ENCODE results near the gene PRKCE.
A peak's percentile ranks its signal among the peaks of the same experiment; 100 is the strongest.

Gene PRKCE

DNA sequence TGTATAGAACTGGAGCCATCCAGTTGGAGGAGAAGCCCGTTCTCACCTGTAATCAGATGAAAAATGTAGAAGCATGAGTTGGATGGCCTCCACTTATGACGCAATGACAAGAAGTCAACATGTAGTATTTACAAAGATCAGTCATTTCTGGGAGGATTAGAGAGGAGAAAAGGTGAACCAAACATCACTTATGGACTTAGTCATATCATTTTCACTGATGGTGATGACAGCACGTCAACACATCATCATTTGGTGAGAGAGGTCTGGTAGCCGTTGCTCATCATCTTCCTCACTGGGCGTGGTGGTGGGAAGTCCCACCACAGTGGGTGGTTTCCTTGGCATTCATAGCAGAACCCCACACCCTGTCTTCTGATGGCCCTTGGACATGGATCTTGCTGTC lies 381.5 kb downstream of the PRKCE start:
- DNase-seq, result peak; percentile 4

DNA sequence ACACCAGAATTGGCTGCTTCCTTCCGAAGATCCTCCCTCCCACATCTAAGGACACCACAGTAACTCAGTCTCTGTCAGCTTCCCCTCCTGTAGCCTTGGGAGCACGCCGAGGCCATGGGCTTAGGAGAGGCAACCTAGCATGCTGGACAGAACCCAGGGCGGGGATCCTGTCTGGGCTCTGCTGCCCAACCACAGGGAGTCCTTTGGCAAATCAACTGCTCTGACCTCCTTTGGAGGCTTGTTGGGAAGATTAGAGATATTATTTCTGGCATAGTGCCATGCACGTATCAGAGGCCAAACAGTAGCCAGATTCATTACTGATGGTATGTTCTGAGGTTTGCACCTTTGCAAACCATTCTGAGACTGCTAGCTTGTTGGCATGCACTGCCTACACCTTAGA lies 383.1 kb downstream of the PRKCE start:
- no peak for DNase-seq

DNA sequence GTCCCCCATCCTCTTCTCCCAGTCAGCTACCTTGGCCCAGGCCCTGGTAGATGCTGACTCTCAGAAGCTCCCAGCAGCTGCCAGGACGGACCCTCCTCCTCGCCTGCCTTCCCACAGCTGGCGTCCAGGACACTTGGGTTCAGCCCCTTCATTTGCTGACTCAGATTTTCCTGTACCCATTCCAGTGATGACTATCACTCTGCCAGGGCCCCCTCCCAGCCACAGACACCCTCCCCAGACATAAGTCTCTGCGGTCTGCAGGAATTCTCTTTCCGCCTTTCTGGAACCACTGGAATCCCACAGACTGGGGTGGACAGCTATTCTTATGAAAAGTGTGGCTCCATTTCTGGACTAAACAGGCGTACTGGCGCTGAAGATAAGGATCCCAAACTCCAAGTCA lies 385.5 kb downstream of the PRKCE start:
- no peak for DNase-seq

DNA sequence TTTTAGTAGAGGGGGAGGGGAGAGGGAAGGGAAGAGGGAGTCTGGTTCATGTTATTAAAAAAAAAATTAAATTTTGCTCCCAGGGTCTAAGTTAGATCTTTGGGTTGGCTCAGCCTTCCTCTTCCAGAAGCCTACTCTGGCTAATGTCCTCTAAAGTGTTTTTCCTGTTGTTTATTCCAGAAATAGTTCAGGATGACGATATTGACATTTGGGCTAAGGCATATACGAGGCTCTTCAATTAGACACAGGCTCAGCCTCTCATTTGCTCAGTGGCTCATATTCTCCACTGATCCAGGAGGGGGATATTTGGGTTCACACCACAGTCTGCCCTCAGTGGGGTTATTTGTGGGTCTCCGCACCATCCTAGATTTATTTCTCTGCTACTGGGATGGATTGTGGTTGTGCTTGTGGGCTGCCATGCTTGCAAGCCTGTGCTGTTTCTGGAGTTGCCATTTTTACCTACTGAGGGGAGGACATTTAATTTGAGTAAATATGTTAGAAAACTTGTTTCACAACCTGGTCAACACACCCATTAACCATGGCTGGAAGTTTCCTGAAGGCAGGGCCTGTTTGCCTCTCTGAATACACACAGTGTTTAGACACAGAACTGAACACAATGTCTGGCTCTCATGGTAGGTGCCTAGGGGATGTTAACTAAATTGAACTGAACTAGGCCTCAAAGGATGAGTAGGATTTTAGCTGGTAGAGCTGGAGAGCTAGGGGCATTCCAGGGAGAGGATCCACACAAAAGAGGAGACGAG lies 388.2 kb downstream of the PRKCE start:
- no peak for DNase-seq

DNA sequence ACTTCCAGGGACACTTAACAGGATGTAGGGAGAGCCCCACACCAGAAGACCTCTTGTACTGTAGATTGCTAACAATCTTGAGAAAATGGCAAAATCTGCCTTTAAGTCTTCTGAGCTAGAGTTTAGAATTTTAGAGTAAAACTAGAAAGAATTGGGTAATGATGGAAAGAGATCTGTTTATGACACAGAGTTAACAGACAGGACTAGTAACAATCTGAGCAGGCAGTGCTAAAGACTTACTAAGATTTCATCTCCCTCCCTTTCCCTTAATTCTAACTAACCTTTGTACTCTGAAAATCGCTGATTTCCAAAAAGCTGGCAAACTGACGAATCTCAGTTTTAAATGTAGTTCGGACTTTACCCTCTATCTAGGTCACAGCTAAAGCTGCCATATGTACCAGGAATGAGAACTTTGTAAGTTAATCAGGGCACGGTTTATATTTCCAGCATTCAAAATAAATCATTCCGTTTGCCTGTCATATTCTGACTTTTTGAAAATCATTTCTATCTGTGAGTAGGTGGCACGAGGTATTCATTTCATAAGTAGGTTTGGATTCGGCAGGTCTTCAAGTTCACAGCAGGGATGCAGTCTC lies 389.2 kb downstream of the PRKCE start:
- no peak for DNase-seq

DNA sequence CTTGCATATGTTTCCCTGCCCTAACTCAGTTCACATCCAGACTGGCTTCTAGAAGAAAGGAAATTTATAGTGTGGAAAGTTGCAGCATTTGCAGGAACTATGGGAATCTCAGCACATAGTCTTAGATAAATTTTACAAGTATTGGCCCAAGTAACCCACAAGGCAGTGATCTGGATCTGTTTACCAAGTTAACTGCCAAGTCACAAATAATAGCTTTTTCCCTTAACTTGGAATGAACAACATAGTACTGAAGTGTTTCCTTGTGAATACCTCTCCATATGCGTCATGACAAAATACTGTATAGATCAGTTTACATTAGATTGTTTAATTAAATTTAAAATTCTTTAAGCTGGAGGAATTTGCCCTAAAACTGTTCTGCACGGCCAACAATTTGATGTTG lies 390.0 kb downstream of the PRKCE start:
- no peak for DNase-seq

DNA sequence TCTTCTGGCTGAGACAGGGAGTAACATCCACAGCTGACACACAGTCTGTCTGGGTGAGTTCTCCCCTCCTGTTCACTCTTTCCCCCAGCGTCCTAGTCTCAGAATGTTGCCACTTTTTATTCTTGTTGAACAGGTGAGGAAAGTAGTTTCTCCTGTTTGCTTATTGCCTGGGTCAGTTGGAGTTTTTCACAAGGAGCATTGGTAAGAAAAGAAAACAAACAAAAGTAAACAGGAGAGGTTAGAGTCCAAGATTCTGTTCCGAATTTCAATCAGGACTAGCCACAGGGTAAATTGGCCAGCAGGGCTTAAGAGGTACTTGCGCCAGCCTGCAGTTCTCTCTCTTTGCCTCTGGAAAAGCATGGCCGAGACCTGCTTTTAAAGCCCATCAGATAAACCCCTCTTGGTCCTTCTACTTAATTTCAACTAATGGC lies 390.7 kb downstream of the PRKCE start:
- no peak for DNase-seq

DNA sequence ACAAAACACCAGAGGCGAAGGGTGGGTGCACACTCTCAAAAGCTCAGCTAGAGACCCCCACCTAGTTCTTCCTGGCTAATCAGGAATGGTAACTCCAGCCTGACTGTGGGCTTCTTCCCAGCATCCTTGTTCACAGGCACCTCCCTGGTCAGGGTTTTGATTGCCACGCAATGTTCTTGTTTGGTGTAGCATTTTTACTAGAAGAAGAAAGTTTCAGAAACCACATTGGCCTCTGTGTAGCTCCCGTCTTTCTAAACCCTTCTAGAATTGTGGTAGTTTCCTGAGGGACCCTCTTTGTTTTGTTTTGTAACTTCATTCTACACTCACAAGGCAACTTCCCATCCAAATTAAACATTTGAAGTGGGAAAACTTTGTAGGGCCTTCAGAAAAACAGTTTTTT lies 391.2 kb downstream of the PRKCE start:
- no peak for DNase-seq

DNA sequence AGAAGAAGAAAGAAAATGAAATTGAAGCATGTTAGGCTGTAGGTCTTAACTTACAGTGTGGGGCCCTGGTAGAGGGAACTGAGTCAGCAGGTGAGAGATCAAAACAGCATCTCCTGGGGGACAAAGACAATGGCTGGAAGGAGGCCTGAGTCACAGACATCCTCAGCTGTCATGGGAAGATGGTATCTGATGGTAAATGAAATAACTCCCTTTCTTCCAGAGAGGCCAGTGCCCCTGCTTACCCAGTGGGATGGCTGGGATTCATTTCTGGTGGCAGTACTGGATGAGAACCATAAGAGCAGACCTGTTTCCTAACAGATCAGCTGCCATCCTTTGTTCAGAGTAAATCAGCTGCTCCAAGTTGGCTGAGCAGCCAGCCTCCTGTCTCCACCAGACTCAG lies 394.4 kb downstream of the PRKCE start:
- DNase-seq, result no peak

DNA sequence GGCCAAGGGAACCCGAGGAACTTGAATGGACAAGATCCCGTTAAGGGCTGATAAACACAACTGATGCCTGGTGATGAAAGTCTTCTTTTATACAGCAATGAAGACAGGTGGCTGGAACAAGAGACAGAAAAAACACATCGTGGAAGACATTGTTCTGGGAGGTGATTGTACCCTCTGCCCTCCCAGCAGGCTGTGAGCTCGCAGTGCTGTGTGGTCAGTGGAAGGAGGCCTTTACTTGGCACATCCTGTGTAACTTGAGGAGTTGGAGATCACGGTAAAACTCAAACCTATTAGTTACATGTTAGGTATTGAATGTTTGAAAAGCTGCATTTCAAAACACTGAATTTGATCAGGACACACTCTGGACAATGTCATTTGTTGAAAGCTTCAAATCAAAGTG lies 395.8 kb downstream of the PRKCE start:
- no peak for DNase-seq

DNA sequence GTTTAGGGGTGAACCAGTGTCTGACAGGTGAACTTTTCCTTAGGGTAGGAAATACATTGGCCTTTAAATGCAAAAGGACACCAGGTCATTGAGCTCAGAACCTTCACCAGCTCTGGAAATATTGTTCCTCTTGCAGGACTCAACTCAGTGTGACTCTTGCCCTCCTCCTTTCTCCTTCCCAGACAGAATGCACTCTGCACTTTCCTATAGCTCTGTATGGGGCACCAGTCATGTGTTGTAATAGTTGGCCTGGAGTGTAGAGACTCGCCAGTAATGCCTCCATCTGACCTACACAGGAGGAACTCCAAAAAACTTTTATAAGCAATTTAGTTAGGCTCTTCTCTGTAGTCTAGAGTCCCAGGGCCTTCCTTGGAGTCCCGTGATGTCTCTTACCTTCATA lies 397.2 kb downstream of the PRKCE start:
- DNase-seq, result no peak

DNA sequence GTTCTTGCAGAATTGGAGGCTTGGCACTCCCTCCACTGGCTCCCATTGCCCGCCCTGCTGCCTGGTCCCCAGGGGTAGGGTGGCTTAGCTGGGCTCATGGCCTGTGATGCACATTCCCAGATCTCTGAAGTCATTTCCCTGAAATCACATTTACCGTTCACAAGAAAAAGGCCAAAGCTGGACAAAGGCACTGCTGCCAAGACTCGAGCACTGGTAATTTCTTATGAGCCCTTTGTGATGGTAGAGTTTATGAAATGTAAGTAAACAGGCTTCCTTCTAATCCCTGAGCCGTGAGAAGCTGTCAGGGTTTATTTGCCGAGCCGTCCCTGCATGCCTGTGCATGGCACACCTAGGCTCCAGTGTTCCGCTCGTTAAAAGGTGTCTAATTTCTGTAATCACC lies 398.6 kb downstream of the PRKCE start:
- no peak for DNase-seq

DNA sequence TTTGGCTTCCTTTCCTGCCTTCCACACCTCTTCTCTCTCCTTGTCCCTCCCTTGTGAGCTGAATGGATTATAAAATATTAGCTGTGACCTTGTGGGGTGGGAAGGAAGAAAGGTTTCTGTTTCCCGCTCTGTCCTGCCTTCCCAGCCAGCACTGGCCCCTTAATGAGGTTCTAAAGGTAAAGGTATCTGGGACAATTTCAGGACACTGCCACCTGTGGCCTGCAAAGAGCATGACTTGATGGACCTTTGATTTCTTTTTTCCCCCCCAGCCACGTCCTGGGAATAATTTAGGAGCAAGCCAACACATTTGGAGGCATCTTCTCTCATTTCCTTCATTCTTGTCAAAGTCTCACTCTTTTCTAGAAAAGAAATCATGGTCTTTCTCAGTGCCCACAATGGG lies 399.0 kb downstream of the PRKCE start:
- DNase-seq, result no peak

DNA sequence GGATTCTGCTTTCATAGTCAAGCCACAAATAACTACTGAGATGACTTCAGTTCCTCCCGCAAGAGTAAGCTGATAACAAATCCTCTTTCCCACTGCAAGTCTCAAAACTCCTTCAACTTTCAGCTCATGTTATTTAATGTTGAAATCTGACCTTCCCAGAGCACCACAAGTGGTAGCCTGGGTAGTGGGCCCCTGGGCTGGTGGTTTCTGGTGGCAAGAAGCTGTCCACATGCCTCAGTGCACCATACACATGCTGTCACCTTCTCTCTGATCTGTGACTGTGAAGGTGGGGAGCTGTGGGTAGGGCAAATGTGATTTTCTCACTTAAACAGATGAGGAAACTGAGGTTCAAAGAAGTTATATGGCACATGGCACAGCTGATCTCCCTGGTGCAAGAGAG lies 399.6 kb downstream of the PRKCE start:
- no peak for DNase-seq

DNA sequence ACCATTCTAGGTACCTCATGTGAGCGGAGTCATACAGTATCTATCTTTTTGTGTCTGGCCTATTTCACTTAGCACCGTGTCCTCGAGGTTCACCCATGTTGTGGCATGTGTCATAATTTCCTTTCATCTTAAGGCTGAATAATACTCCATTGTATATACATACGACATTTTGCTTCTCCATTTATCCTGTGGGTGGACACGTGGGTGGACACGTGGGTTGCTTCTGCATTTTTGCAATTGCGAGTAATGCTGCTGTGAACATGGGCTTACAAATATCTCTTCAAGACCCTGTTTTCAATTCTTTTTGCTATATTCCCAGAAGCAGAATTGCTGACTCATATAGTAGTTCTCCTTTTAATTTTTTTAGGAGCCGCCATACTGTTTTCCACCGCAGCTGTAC lies 402.1 kb downstream of the PRKCE start:
- peak; percentile 67 for DNase-seq

DNA sequence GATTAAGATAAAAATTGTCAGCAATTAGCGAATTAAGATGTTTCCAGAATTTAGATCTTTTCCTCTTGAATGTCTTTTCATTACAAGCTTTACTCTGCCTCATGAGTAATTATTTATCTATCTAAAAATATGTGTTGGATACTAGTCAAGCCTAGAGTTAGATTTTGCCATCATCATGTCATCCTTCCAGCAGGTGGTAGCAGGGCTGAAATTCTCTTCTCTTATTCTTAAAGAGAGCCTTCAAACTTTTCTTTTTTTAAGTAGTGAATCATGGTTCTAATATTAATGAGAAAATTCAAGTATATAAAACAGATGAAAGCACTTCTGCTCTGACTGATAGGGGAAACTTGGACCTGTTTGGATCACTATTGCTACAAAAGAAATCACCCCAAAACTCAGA lies 405.1 kb downstream of the PRKCE start:
- no peak for DNase-seq

DNA sequence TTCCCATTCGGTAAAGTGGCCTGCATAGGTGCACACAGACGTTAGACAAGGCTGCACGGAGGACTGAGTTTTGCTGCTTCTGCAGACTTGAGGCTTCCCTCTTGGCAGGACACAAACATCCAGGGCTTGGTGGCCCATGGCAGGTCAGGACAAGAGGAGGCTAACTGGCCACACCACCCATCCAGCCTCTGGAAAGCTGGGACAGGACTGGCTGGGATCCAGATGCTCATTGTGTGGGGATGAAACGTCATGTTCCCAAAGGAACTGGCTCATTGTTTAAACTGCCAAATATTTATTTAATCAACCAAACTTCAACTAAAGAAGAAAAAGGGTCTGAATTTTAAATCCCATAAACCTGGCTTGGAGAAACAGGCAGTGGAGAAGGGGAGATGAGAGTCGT lies 406.7 kb downstream of the PRKCE start:
- no peak for DNase-seq

DNA sequence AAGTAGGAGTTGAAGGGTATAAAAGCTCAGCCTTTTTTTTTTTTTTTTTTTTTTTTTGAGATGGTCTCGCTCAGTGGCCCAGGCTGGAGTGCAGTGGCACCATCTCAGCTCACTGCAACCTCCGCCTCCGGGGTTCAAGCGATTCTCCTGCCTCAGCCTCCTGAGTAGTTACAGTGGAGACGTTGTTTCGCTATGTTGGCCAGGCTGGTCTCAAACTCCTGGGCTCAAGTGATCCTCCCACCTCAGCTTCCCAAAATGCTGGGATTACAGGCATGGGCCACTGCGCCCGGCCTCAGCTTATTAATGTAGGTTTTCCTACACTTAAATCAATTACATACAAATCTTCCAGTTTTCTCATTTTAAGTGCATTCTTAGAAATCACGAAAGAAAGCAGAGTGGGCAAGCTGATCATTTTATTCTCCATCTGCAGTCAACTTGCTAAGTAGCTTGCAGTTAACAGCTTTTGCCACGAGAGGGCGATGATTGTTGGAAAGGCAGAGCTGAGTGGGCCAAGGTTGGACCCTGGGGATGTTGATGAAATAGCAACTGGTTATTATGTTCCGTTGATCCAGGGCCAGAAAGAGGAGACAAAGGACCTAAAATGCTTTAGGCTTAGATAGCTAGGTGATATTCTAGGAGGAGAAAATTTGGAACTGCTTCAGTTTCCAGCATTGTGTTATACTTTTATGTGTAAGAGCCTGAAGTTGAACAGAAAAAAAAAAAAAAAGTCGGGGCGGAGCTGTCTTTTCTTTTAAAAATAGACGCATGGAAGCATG lies 411.4 kb downstream of the PRKCE start:
- DNase-seq, result peak; percentile 76

DNA sequence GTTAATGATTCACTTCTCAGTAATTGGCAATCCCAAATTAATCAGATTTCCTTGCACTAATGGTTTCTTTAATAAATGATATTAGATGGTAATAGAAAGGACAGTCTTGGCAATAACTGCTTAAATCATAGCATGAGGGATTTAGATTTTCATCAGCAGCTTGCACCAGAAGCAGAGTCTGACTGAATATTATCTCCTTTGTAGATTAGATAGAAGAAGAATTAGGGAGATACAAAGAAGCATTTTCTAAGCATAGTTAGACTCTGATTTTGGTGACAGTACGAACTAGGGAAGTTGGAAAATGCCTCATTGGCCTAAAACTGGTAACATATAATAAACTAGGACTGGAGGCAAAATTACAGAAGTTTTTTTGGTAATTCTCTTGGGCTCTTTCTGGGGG lies 412.9 kb downstream of the PRKCE start:
- DNase-seq, result no peak

DNA sequence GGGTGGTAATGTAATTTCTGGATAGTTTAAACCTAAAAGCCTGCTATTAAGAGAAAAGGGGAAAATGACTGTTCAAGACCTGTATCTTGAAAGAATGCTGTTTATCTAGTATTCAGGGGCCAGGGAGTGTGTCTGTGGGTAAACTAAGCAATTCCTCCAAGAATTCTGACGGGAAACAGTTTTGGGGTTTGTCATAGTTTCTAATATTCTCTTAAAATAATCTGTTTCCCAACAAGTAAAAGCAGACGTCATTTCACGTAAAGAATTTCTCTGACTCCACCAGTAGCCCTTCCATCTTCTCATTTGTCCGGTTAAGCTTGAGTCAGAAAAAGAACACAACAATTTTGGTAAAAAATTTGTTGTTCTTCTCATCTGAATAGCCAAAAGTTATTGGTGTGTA lies 413.7 kb downstream of the PRKCE start:
- no peak for DNase-seq

DNA sequence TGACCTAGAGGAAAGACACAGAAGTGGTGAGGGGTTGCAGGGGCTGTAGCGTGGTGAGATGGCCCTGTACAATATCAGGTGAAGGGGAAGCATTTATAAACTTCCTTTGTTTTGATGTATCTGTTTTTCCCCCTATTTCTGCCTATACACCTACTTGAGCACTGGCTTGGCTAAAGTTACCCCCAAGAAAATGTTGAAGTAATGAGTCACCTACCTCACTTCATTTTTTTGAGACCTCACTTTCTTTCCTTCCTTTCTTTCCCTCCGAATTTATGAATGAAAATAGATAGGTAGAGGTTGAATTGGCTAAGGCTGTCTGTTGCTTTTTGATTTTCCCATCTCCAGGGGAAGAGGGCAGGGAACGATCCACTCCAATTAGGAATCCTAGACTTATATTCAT lies 414.6 kb downstream of the PRKCE start:
- DNase-seq, result no peak

DNA sequence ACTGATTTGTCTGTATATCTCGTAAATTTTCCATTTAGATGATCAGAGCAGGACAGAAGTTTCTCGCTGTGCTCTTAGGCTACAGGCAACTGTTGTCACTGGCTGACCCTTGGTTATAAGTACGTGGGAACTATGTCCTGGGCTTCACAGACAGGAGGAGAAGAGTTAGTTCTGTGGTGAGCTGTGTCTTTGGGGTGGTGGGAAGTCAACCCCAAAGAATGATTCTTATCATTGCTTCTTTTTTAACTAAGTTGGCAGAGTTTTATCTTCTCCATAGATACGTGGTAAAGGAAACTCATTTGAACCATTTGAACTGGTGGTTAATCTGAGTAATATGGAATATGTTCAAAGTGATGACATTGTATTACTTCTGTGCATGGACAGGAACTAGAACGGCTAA lies 415.1 kb downstream of the PRKCE start:
- no peak for DNase-seq

DNA sequence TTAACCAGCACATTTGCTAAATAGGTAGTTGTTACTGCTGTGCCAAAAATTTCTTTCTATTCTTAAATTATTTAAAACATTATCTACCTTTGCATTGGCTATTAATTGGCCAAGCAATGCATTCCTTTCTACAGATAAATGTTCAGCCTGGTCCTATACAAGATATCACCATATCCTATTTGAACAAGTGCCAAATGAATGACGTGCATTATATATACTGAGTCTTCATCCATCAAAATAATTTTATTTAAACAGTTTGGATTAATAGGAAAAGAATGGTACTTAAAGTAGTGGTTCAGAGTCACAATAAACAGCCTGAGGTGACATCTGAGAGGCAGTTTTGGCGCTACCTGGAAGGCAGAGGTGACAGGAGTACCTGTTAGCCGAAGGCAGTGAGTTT lies 415.6 kb downstream of the PRKCE start:
- no peak for DNase-seq

Data from inflammatory macrophage treated with lipopolysaccharide for 4 hours (primary cell).